Measurements from ENCODE around the gene ITPA. TPM values are rescaled to one million over a fixed set of nuclear protein-coding genes. Genes with fewer than 3 reads are reported as not detected.
A peak's percentile ranks its signal among the peaks of the same experiment; 100 is the strongest.

ITPA gene
- total and polyA plus RNA-seq, 2 of the 13 experiments (the other 11 are each of a cell fraction or from before 2014, with no cell fraction given), result 60.1 to 103 TPM

GRCh38 chr20:3231889-3232588 is 22.7 kb downstream of the ITPA start (continued):
- peak; percentile 87 for TF ChIP-seq ZMYM4 (CRISPR knock-in tag; IDR thresholded peaks at IDR 0.05)
- TF ChIP-seq MAFK (conservative IDR thresholded peaks at IDR 0.05 in 1 of 2, IDR thresholded peaks at IDR 0.05 in 1 of 2; ENCODE audit: low read length in 2 of 2), result peak in 1 of 2 experiments; percentile 14; a peak in 1 of 4 replicates
- no peak for TF ChIP-seq HNRNPLL (IDR thresholded peaks at IDR 0.05; ENCODE audit: low read depth, low read length, poor library complexity, severe bottlenecking)
- peak; percentile 79; the same call in 1 of the 2 replicates for TF ChIP-seq BORCS8-MEF2B (CRISPR knock-in tag; IDR thresholded peaks at IDR 0.05)
- TF ChIP-seq CSRNP1 (CRISPR knock-in tag; IDR thresholded peaks at IDR 0.05), result no peak
- TF ChIP-seq MAZ (IDR thresholded peaks at IDR 0.05; ENCODE audit: borderline replicate concordance, low read depth, low read length), result 0 out of 2 replicates have a peak, but pooled peaks have one; percentile 33
- peak; percentile 39; the same call in 1 of the 2 replicates for TF ChIP-seq MAZ (CRISPR knock-in tag; IDR thresholded peaks at IDR 0.05; ENCODE audit: low read depth)
- TF ChIP-seq ZNF234 (CRISPR knock-in tag; conservative IDR thresholded peaks at IDR 0.05), result no peak
- no peak for TF ChIP-seq ONECUT2 (CRISPR knock-in tag; IDR thresholded peaks at IDR 0.05)
- no peak; the same call in 1 of the 2 replicates for TF ChIP-seq CREM (IDR thresholded peaks at IDR 0.05)
- no peak for TF ChIP-seq CREM (CRISPR knock-in tag; IDR thresholded peaks at IDR 0.05)
- no peak for TF ChIP-seq ZNF672 (CRISPR knock-in tag; IDR thresholded peaks at IDR 0.05)
- no peak for TF ChIP-seq ZBTB25 (CRISPR knock-in tag; IDR thresholded peaks at IDR 0.05)
- no peak for TF ChIP-seq ZNF674 (CRISPR knock-in tag; IDR thresholded peaks at IDR 0.05; ENCODE audit: low read depth)
- no peak for TF ChIP-seq HNRNPUL1 (IDR thresholded peaks at IDR 0.05; ENCODE audit: low read depth, low read length)
- TF ChIP-seq RXRA (CRISPR knock-in tag; IDR thresholded peaks at IDR 0.05), result peak; percentile 97
- 0 out of 2 replicates have a peak, but pooled peaks have one; percentile 54 for TF ChIP-seq BRD4 (CRISPR knock-in tag; IDR thresholded peaks at IDR 0.05)
- no peak for TF ChIP-seq ZFP41 (CRISPR knock-in tag; IDR thresholded peaks at IDR 0.05; ENCODE audit: borderline replicate concordance)
- 0 out of 2 replicates have a peak, but pooled peaks have one; percentile 54 for TF ChIP-seq ZNF318 (CRISPR knock-in tag; IDR thresholded peaks at IDR 0.05)

Data from HepG2 (cell line).